PFSK-1 (cell line): Measurements from ENCODE around the gene MYBPC1.

Experiments
- FOXP2 ChIP-seq: optimal IDR thresholded peaks from 2 replicates; pipeline ENCODE3; 2011; ENCODE audit warnings: borderline replicate concordance, control low read depth, inconsistent platforms; ENCODE audit not compliant: insufficient read depth; ENCODE audit errors: extremely low read length, extremely low read depth
- POLR2AphosphoS5 ChIP-seq: IDR thresholded peaks from 2 replicates; pipeline ENCODE4 v1.6.1; 2012; ENCODE audit warnings: low read depth, mild to moderate bottlenecking, control low read depth, low read length, moderate library complexity
- SIN3A ChIP-seq: IDR thresholded peaks from 2 replicates; pipeline ENCODE4 v1.6.1; 2012; ENCODE audit warnings: mild to moderate bottlenecking, low read length, moderate library complexity, borderline replicate concordance; ENCODE audit not compliant: insufficient read depth
- TAF1 ChIP-seq: IDR thresholded peaks from 2 replicates; pipeline ENCODE4 v1.6.1; 2012; ENCODE audit warnings: low read length, control low read depth, borderline replicate concordance; ENCODE audit not compliant: insufficient read depth
- TF ChIP-seq, protein P1 (sequence below), 2 experiments: IDR thresholded peaks; 2 replicates each; pipeline versions ENCODE4 v1.6.1 to v1.8.0; 2011 to 2012; ENCODE audit warnings: low read depth in 2 of 2, low read length in 2 of 2, control low read depth in 1 of 2, inconsistent platforms in 1 of 2, mild to moderate bottlenecking in 1 of 2, moderate library complexity in 1 of 2; ENCODE audit not compliant: insufficient read depth in 1 of 2

DNA sequence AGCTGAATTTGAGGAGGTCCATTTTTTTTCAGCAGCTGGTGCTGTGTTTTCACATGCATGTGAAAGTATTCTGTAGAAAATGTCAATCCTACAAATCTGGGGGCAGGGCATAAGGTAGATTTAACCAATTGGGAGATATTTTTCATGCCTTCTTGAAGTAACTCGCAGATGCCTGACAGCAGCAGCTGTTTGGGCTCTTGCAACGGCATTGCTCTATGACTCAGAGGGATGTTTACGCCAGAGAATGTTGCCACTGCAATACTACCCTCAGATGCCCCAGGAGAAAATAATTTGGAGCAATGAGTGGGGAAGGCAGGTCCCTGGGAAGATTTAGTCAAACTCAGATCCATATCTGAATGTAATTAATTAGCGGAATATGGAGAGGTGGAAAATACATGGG, 42.5 kb upstream of the MYBPC1 start:
- TF ChIP-seq TAF1 (no peak), POLR2AphosphoS5 (no peak), SIN3A (no peak), FOXP2 (peak; percentile 14)
- TF ChIP-seq, protein P1, sequence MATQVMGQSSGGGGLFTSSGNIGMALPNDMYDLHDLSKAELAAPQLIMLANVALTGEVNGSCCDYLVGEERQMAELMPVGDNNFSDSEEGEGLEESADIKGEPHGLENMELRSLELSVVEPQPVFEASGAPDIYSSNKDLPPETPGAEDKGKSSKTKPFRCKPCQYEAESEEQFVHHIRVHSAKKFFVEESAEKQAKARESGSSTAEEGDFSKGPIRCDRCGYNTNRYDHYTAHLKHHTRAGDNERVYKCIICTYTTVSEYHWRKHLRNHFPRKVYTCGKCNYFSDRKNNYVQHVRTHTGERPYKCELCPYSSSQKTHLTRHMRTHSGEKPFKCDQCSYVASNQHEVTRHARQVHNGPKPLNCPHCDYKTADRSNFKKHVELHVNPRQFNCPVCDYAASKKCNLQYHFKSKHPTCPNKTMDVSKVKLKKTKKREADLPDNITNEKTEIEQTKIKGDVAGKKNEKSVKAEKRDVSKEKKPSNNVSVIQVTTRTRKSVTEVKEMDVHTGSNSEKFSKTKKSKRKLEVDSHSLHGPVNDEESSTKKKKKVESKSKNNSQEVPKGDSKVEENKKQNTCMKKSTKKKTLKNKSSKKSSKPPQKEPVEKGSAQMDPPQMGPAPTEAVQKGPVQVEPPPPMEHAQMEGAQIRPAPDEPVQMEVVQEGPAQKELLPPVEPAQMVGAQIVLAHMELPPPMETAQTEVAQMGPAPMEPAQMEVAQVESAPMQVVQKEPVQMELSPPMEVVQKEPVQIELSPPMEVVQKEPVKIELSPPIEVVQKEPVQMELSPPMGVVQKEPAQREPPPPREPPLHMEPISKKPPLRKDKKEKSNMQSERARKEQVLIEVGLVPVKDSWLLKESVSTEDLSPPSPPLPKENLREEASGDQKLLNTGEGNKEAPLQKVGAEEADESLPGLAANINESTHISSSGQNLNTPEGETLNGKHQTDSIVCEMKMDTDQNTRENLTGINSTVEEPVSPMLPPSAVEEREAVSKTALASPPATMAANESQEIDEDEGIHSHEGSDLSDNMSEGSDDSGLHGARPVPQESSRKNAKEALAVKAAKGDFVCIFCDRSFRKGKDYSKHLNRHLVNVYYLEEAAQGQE (IDR thresholded peaks at IDR 0.05; ENCODE audit: insufficient read depth in 1 of 2, low read depth in 2 of 2, low read length in 2 of 2): no peak
